Stromal cell of bone marrow (primary cell): ENCODE results near the gene MAD1L1.

Experiments used
- DNase-seq: peaks from one replicate; pipeline ENCODE4 v3.0.0-alpha.2; 2012; ENCODE audit warnings: low read depth

The MAD1L1 gene

GRCh38 chr7:2139004-2139699 lies 93.6 kb downstream of the MAD1L1 start:
- no peak for DNase-seq

- DNase-seq: no peak
Observed at GRCh38 chr7:2138146-2138765, 94.5 kb downstream of the MAD1L1 start.

GRCh38 chr7:2134740-2135139 lies 98.0 kb downstream of the MAD1L1 start:
- no peak for DNase-seq

- no peak for DNase-seq
Observed at GRCh38 chr7:2132243-2132642, 100.5 kb downstream of the MAD1L1 start.

GRCh38 chr7:2131800-2132199 lies 100.9 kb downstream of the MAD1L1 start:
- no peak for DNase-seq

- no peak for DNase-seq
Observed at GRCh38 chr7:2131341-2131740, 101.4 kb downstream of the MAD1L1 start.

GRCh38 chr7:2130096-2130375 lies 102.7 kb downstream of the MAD1L1 start:
- no peak for DNase-seq

GRCh38 chr7:2129323-2130095 lies 103.2 kb downstream of the MAD1L1 start:
- DNase-seq: no peak

GRCh38 chr7:2128601-2129322 lies 104.0 kb downstream of the MAD1L1 start:
- no peak for DNase-seq

- DNase-seq: no peak
Observed at GRCh38 chr7:2126621-2127020, 106.1 kb downstream of the MAD1L1 start.

GRCh38 chr7:2125931-2126330 lies 106.8 kb downstream of the MAD1L1 start:
- no peak for DNase-seq

GRCh38 chr7:2124604-2125345 lies 108.0 kb downstream of the MAD1L1 start:
- no peak for DNase-seq

- no peak for DNase-seq
Observed at GRCh38 chr7:2123916-2124315, 108.8 kb downstream of the MAD1L1 start.

GRCh38 chr7:2123360-2123759 lies 109.4 kb downstream of the MAD1L1 start:
- DNase-seq: no peak

- no peak for DNase-seq
Observed at GRCh38 chr7:2122651-2123050, 110.1 kb downstream of the MAD1L1 start.

GRCh38 chr7:2120841-2121830 lies 111.6 kb downstream of the MAD1L1 start:
- no peak for DNase-seq

- DNase-seq: no peak
Observed at GRCh38 chr7:2120251-2120660, 112.5 kb downstream of the MAD1L1 start.

- DNase-seq: no peak
Observed at GRCh38 chr7:2118630-2119190, 114.0 kb downstream of the MAD1L1 start.

- no peak for DNase-seq
Observed at GRCh38 chr7:2118056-2118455, 114.7 kb downstream of the MAD1L1 start.

- no peak for DNase-seq
Observed at GRCh38 chr7:2117646-2118045, 115.1 kb downstream of the MAD1L1 start.
